Measurements from ENCODE around the gene BRD7. TPM values are rescaled to one million over a fixed set of nuclear protein-coding genes. Genes with fewer than 3 reads are reported as not detected.
A peak's percentile ranks its signal among the peaks of the same experiment; 100 is the strongest.

BRD7 gene
- total RNA-seq, 6 experiments from 2014 or later: 16.9 to 24.1 (median 20.2) TPM

DNA sequence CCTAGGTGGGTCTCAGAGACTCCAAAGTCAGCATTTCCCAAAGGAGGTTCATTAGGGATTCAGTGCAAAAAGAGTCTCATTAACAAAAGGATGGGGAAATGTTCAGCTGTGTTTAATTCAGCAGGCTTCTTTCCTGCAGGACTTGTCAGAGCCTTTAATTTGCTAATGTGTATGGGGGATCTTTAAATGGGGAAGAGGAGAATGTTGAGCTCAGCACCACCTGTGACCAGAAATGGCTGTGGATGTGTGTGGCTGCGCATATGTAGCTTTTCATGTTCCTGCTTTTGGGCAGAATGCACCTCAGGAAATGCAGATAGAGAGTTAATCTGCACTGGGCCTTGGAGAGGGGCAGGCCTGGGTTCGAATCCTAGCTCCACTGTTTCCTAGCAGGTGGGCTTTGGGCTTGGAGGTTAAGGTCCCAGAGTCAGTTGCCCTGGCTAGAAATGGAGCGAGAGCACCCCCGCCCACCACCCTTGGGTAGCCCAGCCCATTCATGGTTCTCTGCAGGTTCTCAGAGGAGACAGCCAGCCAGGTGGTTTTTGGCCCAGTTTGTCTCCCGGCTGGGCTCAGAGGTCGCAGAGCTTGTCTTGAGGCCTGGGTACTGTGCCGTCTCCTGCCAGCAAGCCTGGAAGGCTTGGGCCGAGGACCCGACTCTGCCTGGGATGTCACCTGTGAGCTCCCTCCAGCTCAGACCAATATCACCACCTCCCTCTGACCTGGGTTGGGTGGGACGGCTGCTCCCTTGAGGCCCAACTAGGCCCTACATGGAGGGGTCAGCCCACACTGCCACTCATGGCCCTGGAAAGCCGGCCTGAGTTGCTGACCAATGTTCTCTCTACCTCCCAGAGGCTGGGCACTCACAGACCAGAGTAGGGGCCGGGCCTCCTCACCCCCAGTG lies 93.1 kb downstream of the BRD7 start:
- H3K4me3 ChIP-seq: no peak overlapping the region
- peak in 1 of 3 donors; percentile 51 for DNase-seq

DNA sequence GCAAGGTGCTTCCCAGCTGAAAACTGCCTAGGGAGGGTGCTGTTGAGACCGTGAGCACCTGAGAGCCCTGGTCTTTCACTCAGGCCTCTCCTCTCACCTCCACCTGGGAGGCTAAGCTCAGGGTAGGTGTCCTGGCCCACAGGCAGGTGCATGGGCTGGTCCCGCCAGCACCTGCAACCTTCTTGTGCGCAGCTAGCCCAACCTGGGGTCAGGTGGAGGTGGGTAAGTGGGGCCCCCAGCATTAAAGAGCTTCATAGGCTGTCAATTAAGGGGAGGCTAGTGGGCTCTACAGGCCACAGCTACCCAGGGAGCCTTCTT lies 93.7 kb downstream of the BRD7 start:
- ATAC-seq (no peak), DNase-seq (peak in 1 of 3 donors; percentile 35)
- Histone ChIP-seq H3K27me3 (no peaks in the 10 kb centered on the region), H3K27ac (peak overlapping the region; percentile 11 to 64 (median 57)), H3K4me1 (no peaks in the 10 kb centered on the region), H3K9me3 (no peaks in the 10 kb centered on the region), H3K4me3 (peak overlapping the region in 2 of 3 donors; percentile 14 to 36), H3K36me3 (no peaks in the 10 kb centered on the region)
- TF ChIP-seq, protein P1, sequence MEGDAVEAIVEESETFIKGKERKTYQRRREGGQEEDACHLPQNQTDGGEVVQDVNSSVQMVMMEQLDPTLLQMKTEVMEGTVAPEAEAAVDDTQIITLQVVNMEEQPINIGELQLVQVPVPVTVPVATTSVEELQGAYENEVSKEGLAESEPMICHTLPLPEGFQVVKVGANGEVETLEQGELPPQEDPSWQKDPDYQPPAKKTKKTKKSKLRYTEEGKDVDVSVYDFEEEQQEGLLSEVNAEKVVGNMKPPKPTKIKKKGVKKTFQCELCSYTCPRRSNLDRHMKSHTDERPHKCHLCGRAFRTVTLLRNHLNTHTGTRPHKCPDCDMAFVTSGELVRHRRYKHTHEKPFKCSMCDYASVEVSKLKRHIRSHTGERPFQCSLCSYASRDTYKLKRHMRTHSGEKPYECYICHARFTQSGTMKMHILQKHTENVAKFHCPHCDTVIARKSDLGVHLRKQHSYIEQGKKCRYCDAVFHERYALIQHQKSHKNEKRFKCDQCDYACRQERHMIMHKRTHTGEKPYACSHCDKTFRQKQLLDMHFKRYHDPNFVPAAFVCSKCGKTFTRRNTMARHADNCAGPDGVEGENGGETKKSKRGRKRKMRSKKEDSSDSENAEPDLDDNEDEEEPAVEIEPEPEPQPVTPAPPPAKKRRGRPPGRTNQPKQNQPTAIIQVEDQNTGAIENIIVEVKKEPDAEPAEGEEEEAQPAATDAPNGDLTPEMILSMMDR (IDR thresholded peaks at IDR 0.05): no peak
- no peak for TF ChIP-seq POLR2A (IDR thresholded peaks at IDR 0.05)
- WGBS (ENCODE audit: insufficient coverage, low coverage, low lambda C conversion rate, missing lambda C conversion rate): 60% methylated on average over 1 of the region's 3 CpGs
- intact Hi-C loops (cut with DNase I): no loop called here

More for the DNA sequence above, 93.1 kb downstream of the BRD7 start:
- peak overlapping the region in 1 of 3 donors; percentile 57 for H3K27ac ChIP-seq
- no peaks in the 10 kb centered on the region for H3K9me3 ChIP-seq
- no CpG with 5 or more reads among the region's 12 CpGs for WGBS (ENCODE audit: insufficient coverage, low coverage, low lambda C conversion rate, missing lambda C conversion rate)
- TF ChIP-seq, protein P1 (IDR thresholded peaks at IDR 0.05): no peak
- ATAC-seq: no peak
- intact Hi-C loops (cut with DNase I): no loop called here
- no peaks in the 10 kb centered on the region for H3K27me3 ChIP-seq
- no peaks in the 10 kb centered on the region for H3K36me3 ChIP-seq
- H3K4me1 ChIP-seq: no peaks in the 10 kb centered on the region

DNA sequence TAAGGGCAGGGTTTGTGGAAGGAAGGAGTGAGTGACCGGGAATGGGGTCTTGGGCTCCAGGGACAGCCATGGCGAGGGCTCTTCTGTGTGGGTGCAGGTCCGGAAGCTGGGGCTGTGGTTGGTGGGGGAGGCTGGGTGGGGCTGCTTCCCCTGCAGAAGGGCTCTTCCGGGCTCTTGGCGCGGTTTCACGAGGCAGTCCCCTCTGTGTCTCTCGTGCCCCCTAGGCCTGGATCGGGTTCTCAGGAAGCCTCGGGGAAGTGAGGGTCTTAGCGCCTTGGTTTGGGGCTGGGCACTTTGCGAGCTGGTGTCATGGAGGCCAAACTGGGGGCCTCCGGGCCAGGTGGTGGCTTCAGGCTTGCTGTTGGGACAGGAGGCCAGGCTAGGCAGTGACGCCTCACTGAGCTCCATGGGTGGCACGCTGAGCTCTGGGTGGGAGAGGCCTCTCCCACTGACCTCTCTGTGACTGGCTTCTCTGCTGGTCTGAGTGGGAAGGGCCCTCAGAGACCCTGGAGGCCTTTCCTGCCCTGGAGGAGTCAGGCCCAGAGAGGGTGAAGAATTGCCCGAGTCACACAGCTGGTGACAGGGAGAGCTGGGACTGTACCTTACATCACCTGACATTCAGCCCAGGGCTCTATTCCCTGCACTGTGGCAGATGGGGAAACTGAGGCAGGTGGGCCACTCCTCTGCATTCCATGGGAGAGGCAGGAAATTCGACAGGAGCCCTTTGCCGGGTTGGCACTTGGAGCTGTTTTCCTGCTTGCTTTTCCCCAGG lies 94.3 kb downstream of the BRD7 start:
- ATAC-seq: peak; percentile 13 to 34 (median 28)
- WGBS (ENCODE audit: insufficient coverage, low coverage, low lambda C conversion rate, missing lambda C conversion rate): 40% methylated on average over 1 of the region's 18 CpGs

DNA sequence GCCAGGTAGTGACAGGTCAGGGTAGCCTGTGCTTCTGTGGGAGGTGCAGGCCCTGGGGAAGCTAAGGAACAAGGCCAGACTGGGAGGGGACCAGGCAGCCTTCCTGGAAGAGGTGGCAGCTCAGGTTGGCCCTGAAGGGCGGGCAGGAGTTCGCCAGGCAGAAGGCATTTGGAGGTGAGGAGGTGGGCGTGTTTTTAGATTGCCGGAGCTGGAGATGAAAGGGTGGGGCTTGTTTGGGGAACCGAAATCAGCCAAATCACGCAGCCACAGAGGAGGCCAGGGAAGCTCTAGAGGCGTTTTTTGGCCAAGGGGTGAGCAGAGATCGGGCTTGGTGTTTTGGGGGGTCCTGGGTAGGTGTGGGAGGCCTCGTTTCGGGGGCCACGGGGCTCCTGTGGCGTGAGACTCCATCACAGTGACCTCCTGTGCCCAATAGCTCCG lies 94.9 kb downstream of the BRD7 start:
- H3K27ac ChIP-seq: peak overlapping the region; percentile 11 to 64 (median 57)
- H3K27me3 ChIP-seq: no peaks in the 10 kb centered on the region
- intact Hi-C loops (cut with DNase I): no loop called here
- ATAC-seq (peak; percentile 6 to 54 (median 38)), DNase-seq (peak in 2 of 3 donors; percentile 47 to 63)
- H3K36me3 ChIP-seq: no peaks in the 10 kb centered on the region
- TF ChIP-seq, protein P1 (IDR thresholded peaks at IDR 0.05): no peak
- no peak for TF ChIP-seq POLR2A (IDR thresholded peaks at IDR 0.05)
- no peaks in the 10 kb centered on the region for H3K9me3 ChIP-seq
- peak overlapping the region in 2 of 3 donors; percentile 14 to 36 for H3K4me3 ChIP-seq
- H3K4me1 ChIP-seq: no peaks in the 10 kb centered on the region
- WGBS (ENCODE audit: insufficient coverage, low coverage, low lambda C conversion rate, missing lambda C conversion rate): 61% methylated on average over 9 of the region's 13 CpGs

More for the DNA sequence above, 94.3 kb downstream of the BRD7 start:
- Histone ChIP-seq H3K4me3 (peak overlapping the region in 2 of 3 donors; percentile 14 to 36), H3K4me1 (no peaks in the 10 kb centered on the region), H3K27ac (peak overlapping the region; percentile 11 to 64 (median 57)), H3K9me3 (no peaks in the 10 kb centered on the region), H3K27me3 (no peaks in the 10 kb centered on the region), H3K36me3 (no peaks in the 10 kb centered on the region)
- intact Hi-C loops (cut with DNase I): no loop called here
- peak in 2 of 3 donors; percentile 47 to 57 for DNase-seq
- TF ChIP-seq, protein P1 (IDR thresholded peaks at IDR 0.05): no peak
- TF ChIP-seq POLR2A (IDR thresholded peaks at IDR 0.05): no peak

Measured in right lobe of liver (tissue), 6 donors.